Activated T-cell treated with anti-CD3 and anti-CD28 coated beads for 24 hours (primary cell): Measurements from ENCODE around the gene OR6P1.

Experiments
- DNase-seq: peaks from one replicate; pipeline ENCODE4 v3.0.0-alpha.2; 2020; ENCODE audit warnings: low read depth

Gene OR6P1

GRCh38 chr1:158570480-158570879 lies at the start of gene OR6P1:
Gene OR6P1, minus strand, starts transcription at chr1:158570580. Its CDS starts 6,976 bp downstream, at chr1:158563604.
- no peak for DNase-seq

- DNase-seq: no peak
Observed at GRCh38 chr1:158613764-158614163, 43.4 kb upstream of the OR6P1 start.

GRCh38 chr1:158611916-158612315 lies 41.5 kb upstream of the OR6P1 start:
- no peak for DNase-seq

- DNase-seq: no peak
Observed at GRCh38 chr1:158607296-158607695, 36.9 kb upstream of the OR6P1 start.

- DNase-seq: no peak
Observed at GRCh38 chr1:158604968-158605367, 34.6 kb upstream of the OR6P1 start, which contains the start of gene OR10Z1. Gene OR10Z1, plus strand, starts transcription at chr1:158605268. Its CDS starts 1,171 bp downstream, at chr1:158606439.

- DNase-seq: no peak
Observed at GRCh38 chr1:158600735-158601134, 30.4 kb upstream of the OR6P1 start.

- DNase-seq: no peak
Observed at GRCh38 chr1:158586942-158587341, 16.6 kb upstream of the OR6P1 start.

GRCh38 chr1:158583962-158584361 lies 13.6 kb upstream of the OR6P1 start:
- no peak for DNase-seq

- no peak for DNase-seq
Observed at GRCh38 chr1:158579733-158580132, 9.4 kb upstream of the OR6P1 start, which contains the start of gene OR10X1. Gene OR10X1, minus strand, starts transcription at chr1:158579899. Its CDS starts 0 bp downstream, at chr1:158579899.

- DNase-seq: no peak
Observed at GRCh38 chr1:158577561-158577960, 7.2 kb upstream of the OR6P1 start.

GRCh38 chr1:158572226-158572625 lies 1.8 kb upstream of the OR6P1 start:
- DNase-seq: no peak

- DNase-seq: no peak
Observed at GRCh38 chr1:158564608-158565007, 5.8 kb downstream of the OR6P1 start.

GRCh38 chr1:158563853-158564252 lies 6.5 kb downstream of the OR6P1 start:
- no peak for DNase-seq

- DNase-seq: no peak
Observed at GRCh38 chr1:158559696-158560095, 10.7 kb downstream of the OR6P1 start.

- no peak for DNase-seq
Observed at GRCh38 chr1:158554352-158554751, 16.0 kb downstream of the OR6P1 start, which contains the start of gene OR6Y1. Gene OR6Y1, minus strand, starts transcription at chr1:158554405. Its CDS starts 6,300 bp downstream, at chr1:158548105.

GRCh38 chr1:158552296-158552695 lies 18.1 kb downstream of the OR6P1 start:
- no peak for DNase-seq

GRCh38 chr1:158547533-158547932 lies 22.8 kb downstream of the OR6P1 start:
- DNase-seq: no peak

GRCh38 chr1:158537609-158538008 lies 32.8 kb downstream of the OR6P1 start:
- DNase-seq: no peak

- no peak for DNase-seq
Observed at GRCh38 chr1:158534496-158534895, 35.9 kb downstream of the OR6P1 start.

- no peak for DNase-seq
Observed at GRCh38 chr1:158527190-158527815, 43.1 kb downstream of the OR6P1 start.

GRCh38 chr1:158521666-158522058 lies 48.7 kb downstream of the OR6P1 start:
- DNase-seq: no peak

GRCh38 chr1:158520955-158521665 lies 49.3 kb downstream of the OR6P1 start:
- no peak for DNase-seq

- no peak for DNase-seq
Observed at GRCh38 chr1:158520021-158520420, 50.4 kb downstream of the OR6P1 start.
